ENCODE data around the gene FEM1A.
"Not testable (repeated sequence)": the region's sequence is repeated elsewhere in the genome, so short reads cannot be mapped to it uniquely, and the experiment has no call there.

- not testable (repeated sequence) for TF ChIP-seq POLR2A (IDR thresholded peaks at IDR 0.05; ENCODE audit: low read depth, low read length); CTCF (IDR thresholded peaks at IDR 0.05 in 2 of 3, conservative IDR thresholded peaks at IDR 0.05 in 1 of 3; ENCODE audit: control insufficient read depth in 2 of 3, extremely low read depth in 1 of 3, insufficient read depth in 1 of 3, low read depth in 3 of 3, low read length in 3 of 3); MEF2A (IDR thresholded peaks at IDR 0.05; ENCODE audit: insufficient read depth, low read depth, low read length); SREBF2 (IDR thresholded peaks at IDR 0.05; ENCODE audit: low read length); SUZ12 (IDR thresholded peaks at IDR 0.05; ENCODE audit: unreplicated experiment); ZBED1 (IDR thresholded peaks at IDR 0.05; ENCODE audit: borderline replicate concordance); NRF1 (conservative IDR thresholded peaks at IDR 0.05; ENCODE audit: low read depth, low read length); TAF1 (IDR thresholded peaks at IDR 0.05; ENCODE audit: borderline replicate concordance, low read depth, low read length); CEBPB (IDR thresholded peaks at IDR 0.05; ENCODE audit: borderline replicate concordance in 1 of 2, low read depth in 2 of 2, low read length in 2 of 2); CREM (IDR thresholded peaks at IDR 0.05; ENCODE audit: low read depth); BACH1 (IDR thresholded peaks at IDR 0.05; ENCODE audit: borderline replicate concordance); MAX (IDR thresholded peaks at IDR 0.05; ENCODE audit: low read depth, low read length)
These were observed 40.4 kb downstream of the FEM1A start for GRCh38 chr19:4831979-4832340.

Measured in GM12878 (cell line).